AG04449 (cell line): ENCODE results near the gene UNC5B.
"Not testable (repeated sequence)": the region's sequence is repeated elsewhere in the genome, so short reads cannot be mapped to it uniquely, and the experiment has no call there.

Experiments used
- CTCF ChIA-PET: fragments of 350-600 bp; formaldehyde crosslinking; extraction: SDS; loops from one replicate; lab custom pipeline; 2021; ENCODE audit warnings: antibody characterized with exemption; lab: Yijun Ruan, JAX
- POLR2A ChIA-PET: fragments of 400-600, 350-600 bp; formaldehyde crosslinking; extraction: SDS; loops from one replicate; lab custom pipeline; 2020; ENCODE audit warnings: antibody characterized with exemption, inconsistent platforms; lab: Yijun Ruan, JAX
- DNase-seq: peaks from one replicate; pipeline ENCODE4 v3.0.0-alpha.2; 2010; ENCODE audit warnings: low read depth, low spot score
- H3K4me3 ChIP-seq: 2 replicates; pipeline ENCODE4 v1.5.1; 2011; ENCODE audit warnings: low read depth, mild to moderate bottlenecking, control low read depth, low read length
- TF ChIP-seq, protein P1 (sequence below): IDR thresholded peaks from one replicate; pipeline ENCODE4 v1.5.1; 2011; ENCODE audit warnings: mild to moderate bottlenecking, moderate library complexity, low read length, control low read depth, inconsistent platforms; ENCODE audit not compliant: insufficient read depth; ENCODE audit errors: missing control alignments

UNC5B gene

DNA sequence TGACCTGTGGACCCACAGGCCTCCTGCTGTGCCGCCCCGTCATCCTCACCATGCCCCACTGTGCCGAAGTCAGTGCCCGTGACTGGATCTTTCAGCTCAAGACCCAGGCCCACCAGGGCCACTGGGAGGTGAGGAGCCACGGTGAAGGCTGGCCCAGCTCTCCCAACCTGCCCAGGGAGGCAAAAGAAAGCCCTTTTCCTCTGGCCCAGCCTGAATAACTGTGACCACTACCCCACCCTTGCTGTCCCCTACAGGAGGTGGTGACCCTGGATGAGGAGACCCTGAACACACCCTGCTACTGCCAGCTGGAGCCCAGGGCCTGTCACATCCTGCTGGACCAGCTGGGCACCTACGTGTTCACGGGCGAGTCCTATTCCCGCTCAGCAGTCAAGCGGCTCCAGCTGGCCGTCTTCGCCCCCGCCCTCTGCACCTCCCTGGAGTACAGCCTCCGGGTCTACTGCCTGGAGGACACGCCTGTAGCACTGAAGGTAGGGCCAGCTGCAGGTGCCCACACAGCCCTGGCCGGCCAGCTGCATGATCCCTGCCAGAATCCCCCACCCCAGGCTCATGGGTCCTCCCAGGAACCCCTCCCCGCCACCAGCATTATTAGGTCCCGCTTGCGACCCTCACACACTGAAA lies 81.2 kb downstream of the UNC5B start:
- ChIA-PET POLR2A (no interaction called here), CTCF (interaction anchor here (1.1 to 2.9 kb wide), 6 partner anchors 9 to 24 kb away, joined by 4 to 15 read pairs (median 7); no protein-coding TSS in a partner anchor)
- no peak for DNase-seq
- TF ChIP-seq, protein P1, sequence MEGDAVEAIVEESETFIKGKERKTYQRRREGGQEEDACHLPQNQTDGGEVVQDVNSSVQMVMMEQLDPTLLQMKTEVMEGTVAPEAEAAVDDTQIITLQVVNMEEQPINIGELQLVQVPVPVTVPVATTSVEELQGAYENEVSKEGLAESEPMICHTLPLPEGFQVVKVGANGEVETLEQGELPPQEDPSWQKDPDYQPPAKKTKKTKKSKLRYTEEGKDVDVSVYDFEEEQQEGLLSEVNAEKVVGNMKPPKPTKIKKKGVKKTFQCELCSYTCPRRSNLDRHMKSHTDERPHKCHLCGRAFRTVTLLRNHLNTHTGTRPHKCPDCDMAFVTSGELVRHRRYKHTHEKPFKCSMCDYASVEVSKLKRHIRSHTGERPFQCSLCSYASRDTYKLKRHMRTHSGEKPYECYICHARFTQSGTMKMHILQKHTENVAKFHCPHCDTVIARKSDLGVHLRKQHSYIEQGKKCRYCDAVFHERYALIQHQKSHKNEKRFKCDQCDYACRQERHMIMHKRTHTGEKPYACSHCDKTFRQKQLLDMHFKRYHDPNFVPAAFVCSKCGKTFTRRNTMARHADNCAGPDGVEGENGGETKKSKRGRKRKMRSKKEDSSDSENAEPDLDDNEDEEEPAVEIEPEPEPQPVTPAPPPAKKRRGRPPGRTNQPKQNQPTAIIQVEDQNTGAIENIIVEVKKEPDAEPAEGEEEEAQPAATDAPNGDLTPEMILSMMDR = no peak
- no peak overlapping the region for H3K4me3 ChIP-seq

GRCh38 chr10:71294091-71294561 lies 81.8 kb downstream of the UNC5B start:
- DNase-seq = no peak

GRCh38 chr10:71294856-71295255 lies 82.5 kb downstream of the UNC5B start:
- TF ChIP-seq, protein P1 = no peak
- DNase-seq = no peak
- POLR2A ChIA-PET = no interaction called here
- no peak overlapping the region for H3K4me3 ChIP-seq
- CTCF ChIA-PET = interaction anchor here (1.1 to 2.1 kb wide), 3 partner anchors 10 to 369 kb away, joined by 3 to 13 read pairs (median 8); no protein-coding TSS in a partner anchor

More at GRCh38 chr10:71294091-71294561, 81.8 kb downstream of the UNC5B start:
- POLR2A ChIA-PET = no interaction called here
- CTCF ChIA-PET = interaction anchor here (1.1 to 2.2 kb wide), 6 partner anchors 9 to 368 kb away, joined by 3 to 13 read pairs (median 8); no protein-coding TSS in a partner anchor
- H3K4me3 ChIP-seq = no peak overlapping the region
- TF ChIP-seq, protein P1 = no peak

GRCh38 chr10:71295641-71296040 lies 83.3 kb downstream of the UNC5B start:
- no peak overlapping the region for H3K4me3 ChIP-seq
- POLR2A ChIA-PET = no interaction called here
- CTCF ChIA-PET = interaction anchor here (0.8 to 2.1 kb wide), 3 partner anchors 10 to 25 kb away, joined by 3 to 13 read pairs (median 8); no protein-coding TSS in a partner anchor
- DNase-seq = no peak
- TF ChIP-seq, protein P1 = no peak

GRCh38 chr10:71296086-71296485 lies 83.7 kb downstream of the UNC5B start:
- ChIA-PET POLR2A (no interaction called here), CTCF (interaction anchor here (0.8 to 2.1 kb wide), 3 partner anchors 11 to 25 kb away, joined by 3 to 13 read pairs (median 8); no protein-coding TSS in a partner anchor)
- DNase-seq = no peak
- H3K4me3 ChIP-seq = no peak overlapping the region
- TF ChIP-seq, protein P1 = no peak

DNA sequence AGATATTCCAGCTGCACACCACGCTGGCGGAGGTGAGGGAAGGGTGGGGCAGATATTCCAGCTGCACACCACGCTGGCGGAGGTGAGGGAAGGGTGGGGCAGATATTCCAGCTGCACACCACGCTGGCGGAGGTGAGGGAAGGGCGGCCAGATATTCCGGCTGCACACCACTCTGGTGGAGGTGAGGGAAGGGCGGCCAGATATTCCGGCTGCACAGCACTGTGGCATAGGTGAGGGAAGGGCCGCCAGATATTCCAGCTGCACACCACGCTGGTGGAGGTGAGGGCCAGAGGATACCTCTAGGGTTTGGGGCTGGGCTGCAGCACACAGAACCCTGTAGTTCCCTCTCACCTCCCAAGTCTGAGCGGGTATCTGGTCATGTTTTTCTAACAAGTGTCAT lies 84.4 kb downstream of the UNC5B start:
- CTCF ChIA-PET = interaction anchor here (1.2 kb wide), 1 partner anchor 88 kb away, joined by 3 read pairs; no protein-coding TSS in a partner anchor
- POLR2A ChIA-PET, H3K4me3 ChIP-seq, DNase-seq: not testable (repeated sequence)
